ENCODE measurements around the gene TMEM267.

DNA sequence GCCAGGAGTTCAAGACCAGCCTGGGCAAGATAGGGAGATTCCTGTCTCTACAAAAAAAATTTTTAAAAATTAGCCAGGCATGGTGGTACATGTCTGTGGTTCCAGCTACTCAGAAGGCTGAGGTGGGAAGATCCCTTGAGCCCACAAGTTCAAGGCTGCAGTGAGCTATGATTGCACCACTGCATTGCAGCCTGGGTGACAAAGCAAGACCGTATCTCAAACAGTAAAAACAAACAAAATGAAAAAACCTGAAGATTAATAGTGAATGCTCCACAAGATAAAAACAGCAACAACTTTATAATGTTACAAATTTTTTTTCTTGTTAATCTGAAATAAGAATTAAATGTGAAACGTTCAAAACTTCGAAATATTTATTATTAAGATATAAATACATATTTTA, 2.7 kb upstream of the TMEM267 start:
- TF ChIP-seq, protein P1, sequence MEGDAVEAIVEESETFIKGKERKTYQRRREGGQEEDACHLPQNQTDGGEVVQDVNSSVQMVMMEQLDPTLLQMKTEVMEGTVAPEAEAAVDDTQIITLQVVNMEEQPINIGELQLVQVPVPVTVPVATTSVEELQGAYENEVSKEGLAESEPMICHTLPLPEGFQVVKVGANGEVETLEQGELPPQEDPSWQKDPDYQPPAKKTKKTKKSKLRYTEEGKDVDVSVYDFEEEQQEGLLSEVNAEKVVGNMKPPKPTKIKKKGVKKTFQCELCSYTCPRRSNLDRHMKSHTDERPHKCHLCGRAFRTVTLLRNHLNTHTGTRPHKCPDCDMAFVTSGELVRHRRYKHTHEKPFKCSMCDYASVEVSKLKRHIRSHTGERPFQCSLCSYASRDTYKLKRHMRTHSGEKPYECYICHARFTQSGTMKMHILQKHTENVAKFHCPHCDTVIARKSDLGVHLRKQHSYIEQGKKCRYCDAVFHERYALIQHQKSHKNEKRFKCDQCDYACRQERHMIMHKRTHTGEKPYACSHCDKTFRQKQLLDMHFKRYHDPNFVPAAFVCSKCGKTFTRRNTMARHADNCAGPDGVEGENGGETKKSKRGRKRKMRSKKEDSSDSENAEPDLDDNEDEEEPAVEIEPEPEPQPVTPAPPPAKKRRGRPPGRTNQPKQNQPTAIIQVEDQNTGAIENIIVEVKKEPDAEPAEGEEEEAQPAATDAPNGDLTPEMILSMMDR (IDR thresholded peaks at IDR 0.05; ENCODE audit: insufficient read depth, low read length) = no peak
- TF ChIP-seq POLR2AphosphoS5 (IDR thresholded peaks at IDR 0.05; ENCODE audit: low read depth) (no peak), GABPA (IDR thresholded peaks at IDR 0.05; ENCODE audit: low read depth) (no peak)
- TF ChIP-seq, protein P2, sequence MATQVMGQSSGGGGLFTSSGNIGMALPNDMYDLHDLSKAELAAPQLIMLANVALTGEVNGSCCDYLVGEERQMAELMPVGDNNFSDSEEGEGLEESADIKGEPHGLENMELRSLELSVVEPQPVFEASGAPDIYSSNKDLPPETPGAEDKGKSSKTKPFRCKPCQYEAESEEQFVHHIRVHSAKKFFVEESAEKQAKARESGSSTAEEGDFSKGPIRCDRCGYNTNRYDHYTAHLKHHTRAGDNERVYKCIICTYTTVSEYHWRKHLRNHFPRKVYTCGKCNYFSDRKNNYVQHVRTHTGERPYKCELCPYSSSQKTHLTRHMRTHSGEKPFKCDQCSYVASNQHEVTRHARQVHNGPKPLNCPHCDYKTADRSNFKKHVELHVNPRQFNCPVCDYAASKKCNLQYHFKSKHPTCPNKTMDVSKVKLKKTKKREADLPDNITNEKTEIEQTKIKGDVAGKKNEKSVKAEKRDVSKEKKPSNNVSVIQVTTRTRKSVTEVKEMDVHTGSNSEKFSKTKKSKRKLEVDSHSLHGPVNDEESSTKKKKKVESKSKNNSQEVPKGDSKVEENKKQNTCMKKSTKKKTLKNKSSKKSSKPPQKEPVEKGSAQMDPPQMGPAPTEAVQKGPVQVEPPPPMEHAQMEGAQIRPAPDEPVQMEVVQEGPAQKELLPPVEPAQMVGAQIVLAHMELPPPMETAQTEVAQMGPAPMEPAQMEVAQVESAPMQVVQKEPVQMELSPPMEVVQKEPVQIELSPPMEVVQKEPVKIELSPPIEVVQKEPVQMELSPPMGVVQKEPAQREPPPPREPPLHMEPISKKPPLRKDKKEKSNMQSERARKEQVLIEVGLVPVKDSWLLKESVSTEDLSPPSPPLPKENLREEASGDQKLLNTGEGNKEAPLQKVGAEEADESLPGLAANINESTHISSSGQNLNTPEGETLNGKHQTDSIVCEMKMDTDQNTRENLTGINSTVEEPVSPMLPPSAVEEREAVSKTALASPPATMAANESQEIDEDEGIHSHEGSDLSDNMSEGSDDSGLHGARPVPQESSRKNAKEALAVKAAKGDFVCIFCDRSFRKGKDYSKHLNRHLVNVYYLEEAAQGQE (IDR thresholded peaks at IDR 0.05; ENCODE audit: insufficient replicate concordance, low read depth) = no peak
